ENCODE measurements around the gene CDK18. TPM values are rescaled to one million over a fixed set of nuclear protein-coding genes. Genes with fewer than 3 reads are reported as not detected.

CDK18 gene
- total and polyA plus RNA-seq, 10 of the 15 experiments (the other 5 are each of a cell fraction or from before 2014, with no cell fraction given): 0.13 to 4.4 (median 0.52) TPM; not detected in 2

DNA sequence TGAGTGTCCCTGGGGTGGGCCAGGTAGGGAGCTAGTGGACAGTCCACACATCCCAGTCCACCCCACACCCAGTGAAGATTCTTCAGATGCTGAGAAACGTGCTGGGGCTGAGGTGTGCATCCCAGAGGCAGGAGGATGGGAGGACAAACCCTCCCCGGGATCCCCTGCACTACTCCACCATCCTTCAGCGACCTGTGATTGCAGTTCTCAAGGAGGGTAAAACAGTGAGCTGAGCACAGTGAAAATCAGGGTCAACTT is 76.4 kb downstream of the CDK18 start:
- SMC1A ChIA-PET (ENCODE audit: uncharacterized antibody, unreplicated experiment): interaction anchor here (0.6 kb wide), 1 partner anchor 74 kb away, joined by 3 read pairs; no protein-coding TSS in a partner anchor
- DNase-seq (ENCODE audit: low read depth, low spot score) (no peak), ATAC-seq (no peak), FAIRE-seq (no peak)
- in situ Hi-C loops (cut with MboI): no loop called here
- no peak for TF ChIP-seq RB1 (IDR thresholded peaks at IDR 0.05; ENCODE audit: borderline replicate concordance)
- RAD21 ChIA-PET (ENCODE audit: unreplicated experiment): interaction anchor here (1.0 kb wide), 1 partner anchor 11 kb away, joined by 3 read pairs; no protein-coding TSS in a partner anchor
- POLR2A ChIA-PET: no interaction called here
- Histone ChIP-seq H3K4me3 (no peak overlapping the region), H4K20me1 (ENCODE audit: control insufficient read depth, insufficient read depth) (no peaks in the 10 kb centered on the region), H3K36me3 (ENCODE audit: control insufficient read depth in 2 of 2, insufficient read depth in 2 of 2, low read length in 1 of 2) (no peaks in the 10 kb centered on the region), H3K9me3 (replicated peaks; ENCODE audit: control insufficient read depth, insufficient read depth, low read length) (no peaks in the 10 kb centered on the region), H3K27me3 (replicated peaks in 1 of 2; ENCODE audit: control insufficient read depth in 2 of 2, insufficient read depth in 2 of 2, low read length in 1 of 2) (peaks cover 0 to 5% of the 10 kb centered on the region in 2 experiments; a peak in 2 of 4 replicates), H3K4me1 (ENCODE audit: control insufficient read depth, insufficient read depth, low read length) (peaks cover 10% of the 10 kb centered on the region), H3K4me2 (ENCODE audit: control insufficient read depth, insufficient read depth) (no peak overlapping the region), H3K9ac (ENCODE audit: control insufficient read depth, insufficient read depth, low read length) (no peak overlapping the region), H2AFZ (ENCODE audit: control insufficient read depth, low read depth, low read length) (no peak overlapping the region), H3K27ac (ENCODE audit: control insufficient read depth, insufficient read depth) (no peak overlapping the region), H3K79me2 (ENCODE audit: control insufficient read depth, insufficient read depth, low read length) (no peaks in the 10 kb centered on the region)
- 30% methylated on average over 3 of the region's 3 CpGs for WGBS (ENCODE audit: insufficient coverage, insufficient replicate concordance, low lambda C conversion rate, missing lambda C conversion rate)
- no TSS peak for BruUV-seq (replicated peaks)
- intact Hi-C loops (cut with micrococcal nuclease; ENCODE audit: unreplicated experiment): no loop called here
- CTCF ChIA-PET: interaction anchor here (0.6 to 1.2 kb wide), 2 partner anchors 13 to 57 kb away, joined by 3 to 5 read pairs; no protein-coding TSS in a partner anchor

DNA sequence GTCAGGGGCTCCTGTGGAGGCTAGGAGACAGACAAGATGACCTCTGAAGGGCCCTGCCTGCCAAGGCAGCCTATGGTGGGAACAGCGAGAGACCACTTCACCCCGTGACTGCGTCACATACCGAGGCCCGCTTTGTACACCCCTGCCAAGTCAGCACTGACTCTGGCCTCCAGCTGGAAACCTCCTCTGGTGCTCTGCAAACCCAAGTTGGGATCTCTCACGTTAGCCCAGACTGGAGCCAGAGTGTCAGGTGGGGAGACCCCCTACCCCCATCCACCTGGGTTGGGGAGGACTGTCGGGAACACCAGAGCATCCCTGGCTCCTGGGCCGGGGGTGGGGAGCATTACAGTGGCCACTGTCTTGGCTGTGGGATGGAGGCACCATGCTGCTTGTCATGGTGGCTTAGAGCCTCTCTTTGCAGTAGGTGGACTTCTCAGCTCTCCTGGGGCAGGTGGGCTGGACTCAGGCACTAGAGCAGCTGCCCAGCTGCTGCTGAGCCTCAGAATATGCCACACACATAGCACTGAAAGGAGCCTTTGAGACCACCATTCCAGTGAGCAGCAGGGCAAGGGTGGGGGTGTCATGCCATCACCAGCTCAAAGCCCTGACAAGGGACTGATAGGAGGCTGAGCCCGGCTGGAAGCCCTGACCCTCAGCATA is 77.0 kb downstream of the CDK18 start:
- Histone ChIP-seq H4K20me1 (ENCODE audit: control insufficient read depth, insufficient read depth) (no peaks in the 10 kb centered on the region), H3K27ac (ENCODE audit: control insufficient read depth, insufficient read depth) (no peak overlapping the region), H3K27me3 (replicated peaks in 1 of 2; ENCODE audit: control insufficient read depth in 2 of 2, insufficient read depth in 2 of 2, low read length in 1 of 2) (peaks cover 0 to 5% of the 10 kb centered on the region in 2 experiments; a peak in 2 of 4 replicates), H3K4me1 (ENCODE audit: control insufficient read depth, insufficient read depth, low read length) (peaks cover 10% of the 10 kb centered on the region), H3K4me3 (no peak overlapping the region), H3K9ac (ENCODE audit: control insufficient read depth, insufficient read depth, low read length) (no peak overlapping the region), H3K79me2 (ENCODE audit: control insufficient read depth, insufficient read depth, low read length) (no peaks in the 10 kb centered on the region), H3K36me3 (ENCODE audit: control insufficient read depth in 2 of 2, insufficient read depth in 2 of 2, low read length in 1 of 2) (no peaks in the 10 kb centered on the region), H3K9me3 (replicated peaks; ENCODE audit: control insufficient read depth, insufficient read depth, low read length) (no peaks in the 10 kb centered on the region), H2AFZ (ENCODE audit: control insufficient read depth, low read depth, low read length) (no peak overlapping the region), H3K4me2 (ENCODE audit: control insufficient read depth, insufficient read depth) (no peak overlapping the region)
- ChIA-PET SMC1A (ENCODE audit: uncharacterized antibody, unreplicated experiment) (interaction anchor here (0.6 kb wide), 1 partner anchor 74 kb away, joined by 3 read pairs; no protein-coding TSS in a partner anchor), CTCF (interaction anchor here (0.6 to 1.2 kb wide), 2 partner anchors 13 to 57 kb away, joined by 3 to 5 read pairs; no protein-coding TSS in a partner anchor), POLR2A (no interaction called here), RAD21 (ENCODE audit: unreplicated experiment) (interaction anchor here (1.0 kb wide), 1 partner anchor 10 kb away, joined by 3 read pairs; no protein-coding TSS in a partner anchor)
- no peak for FAIRE-seq
- WGBS (ENCODE audit: insufficient coverage, insufficient replicate concordance, low lambda C conversion rate, missing lambda C conversion rate): 66% methylated on average over 9 of the region's 9 CpGs
- no TSS peak for BruUV-seq (replicated peaks)
- ATAC-seq: no peak
- intact Hi-C loops (cut with micrococcal nuclease; ENCODE audit: unreplicated experiment) (no loop called here), in situ Hi-C loops (cut with MboI) (no loop called here)
- DNase-seq (ENCODE audit: low read depth, low spot score): no peak
- TF ChIP-seq ZNF622 (IDR thresholded peaks at IDR 0.05) (no peak), ZNF217 (IDR thresholded peaks at IDR 0.05) (no peak), RAD51 (IDR thresholded peaks at IDR 0.05) (no peak), SP1 (IDR thresholded peaks at IDR 0.05; ENCODE audit: low read depth, low read length) (no peak), BHLHE40 (IDR thresholded peaks at IDR 0.05; ENCODE audit: borderline replicate concordance in 1 of 2, low read depth in 2 of 2, low read length in 1 of 2) (no peak), IRF4 (IDR thresholded peaks at IDR 0.05; ENCODE audit: low read depth, low read length) (no peak), BCL11A (IDR thresholded peaks at IDR 0.05; ENCODE audit: low read depth, low read length) (no peak), ZBED1 (IDR thresholded peaks at IDR 0.05; ENCODE audit: borderline replicate concordance) (no peak), CBX5 (IDR thresholded peaks at IDR 0.05; ENCODE audit: low read depth) (no peak)
- TF ChIP-seq, protein P1, sequence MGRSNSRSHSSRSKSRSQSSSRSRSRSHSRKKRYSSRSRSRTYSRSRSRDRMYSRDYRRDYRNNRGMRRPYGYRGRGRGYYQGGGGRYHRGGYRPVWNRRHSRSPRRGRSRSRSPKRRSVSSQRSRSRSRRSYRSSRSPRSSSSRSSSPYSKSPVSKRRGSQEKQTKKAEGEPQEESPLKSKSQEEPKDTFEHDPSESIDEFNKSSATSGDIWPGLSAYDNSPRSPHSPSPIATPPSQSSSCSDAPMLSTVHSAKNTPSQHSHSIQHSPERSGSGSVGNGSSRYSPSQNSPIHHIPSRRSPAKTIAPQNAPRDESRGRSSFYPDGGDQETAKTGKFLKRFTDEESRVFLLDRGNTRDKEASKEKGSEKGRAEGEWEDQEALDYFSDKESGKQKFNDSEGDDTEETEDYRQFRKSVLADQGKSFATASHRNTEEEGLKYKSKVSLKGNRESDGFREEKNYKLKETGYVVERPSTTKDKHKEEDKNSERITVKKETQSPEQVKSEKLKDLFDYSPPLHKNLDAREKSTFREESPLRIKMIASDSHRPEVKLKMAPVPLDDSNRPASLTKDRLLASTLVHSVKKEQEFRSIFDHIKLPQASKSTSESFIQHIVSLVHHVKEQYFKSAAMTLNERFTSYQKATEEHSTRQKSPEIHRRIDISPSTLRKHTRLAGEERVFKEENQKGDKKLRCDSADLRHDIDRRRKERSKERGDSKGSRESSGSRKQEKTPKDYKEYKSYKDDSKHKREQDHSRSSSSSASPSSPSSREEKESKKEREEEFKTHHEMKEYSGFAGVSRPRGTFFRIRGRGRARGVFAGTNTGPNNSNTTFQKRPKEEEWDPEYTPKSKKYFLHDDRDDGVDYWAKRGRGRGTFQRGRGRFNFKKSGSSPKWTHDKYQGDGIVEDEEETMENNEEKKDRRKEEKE (IDR thresholded peaks at IDR 0.05): no peak
- TF ChIP-seq, protein P2, sequence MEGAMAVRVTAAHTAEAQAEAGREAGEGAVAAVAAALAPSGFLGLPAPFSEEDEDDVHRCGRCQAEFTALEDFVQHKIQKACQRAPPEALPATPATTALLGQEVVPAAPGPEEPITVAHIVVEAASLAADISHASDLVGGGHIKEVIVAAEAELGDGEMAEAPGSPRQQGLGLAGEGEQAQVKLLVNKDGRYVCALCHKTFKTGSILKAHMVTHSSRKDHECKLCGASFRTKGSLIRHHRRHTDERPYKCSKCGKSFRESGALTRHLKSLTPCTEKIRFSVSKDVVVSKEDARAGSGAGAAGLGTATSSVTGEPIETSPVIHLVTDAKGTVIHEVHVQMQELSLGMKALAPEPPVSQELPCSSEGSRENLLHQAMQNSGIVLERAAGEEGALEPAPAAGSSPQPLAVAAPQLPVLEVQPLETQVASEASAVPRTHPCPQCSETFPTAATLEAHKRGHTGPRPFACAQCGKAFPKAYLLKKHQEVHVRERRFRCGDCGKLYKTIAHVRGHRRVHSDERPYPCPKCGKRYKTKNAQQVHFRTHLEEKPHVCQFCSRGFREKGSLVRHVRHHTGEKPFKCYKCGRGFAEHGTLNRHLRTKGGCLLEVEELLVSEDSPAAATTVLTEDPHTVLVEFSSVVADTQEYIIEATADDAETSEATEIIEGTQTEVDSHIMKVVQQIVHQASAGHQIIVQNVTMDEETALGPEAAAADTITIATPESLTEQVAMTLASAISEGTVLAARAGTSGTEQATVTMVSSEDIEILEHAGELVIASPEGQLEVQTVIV (IDR thresholded peaks at IDR 0.05; ENCODE audit: borderline replicate concordance, partially characterized antibody): no peak

All from GM12878 (cell line).